Cardiac fibroblast (primary cell): ENCODE results near the gene ITGB8.
A peak's percentile ranks its signal among the peaks of the same experiment; 100 is the strongest.

ENCODE experiments used
- DNase-seq, 2 donors: peaks; one replicate each; pipeline versions ENCODE4 v3.0.0 to v3.0.0-alpha.2; 2010; ENCODE audit warnings: low read depth in 2 of 2
- H3K4me3 ChIP-seq, 2 donors: replicated peaks in 1 of 2; 1 replicate in 1 of 2; 2 replicates in 1 of 2; pipeline ENCODE4 v1.5.1; 2011; ENCODE audit warnings: low read depth in 2 of 2, low read length in 2 of 2, mild to moderate bottlenecking in 2 of 2, moderate library complexity in 1 of 2
- CTCF ChIP-seq: IDR thresholded peaks from one replicate; pipeline ENCODE4 v1.5.1; 2011; ENCODE audit warnings: low read depth, mild to moderate bottlenecking, low read length, inconsistent platforms

The ITGB8 gene

GRCh38 chr7:20330239-20330927 lies at the start of gene ITGB8:
TSS of gene ITGB8 (plus strand) at chr7:20330900. CDS start at chr7:20331807, 907 bp downstream.
- peak within 1 kb of the TSS; percentile 69 to 71 for H3K4me3 ChIP-seq
- no peak for TF ChIP-seq CTCF
- peak; percentile 88 to 93 for DNase-seq

DNA sequence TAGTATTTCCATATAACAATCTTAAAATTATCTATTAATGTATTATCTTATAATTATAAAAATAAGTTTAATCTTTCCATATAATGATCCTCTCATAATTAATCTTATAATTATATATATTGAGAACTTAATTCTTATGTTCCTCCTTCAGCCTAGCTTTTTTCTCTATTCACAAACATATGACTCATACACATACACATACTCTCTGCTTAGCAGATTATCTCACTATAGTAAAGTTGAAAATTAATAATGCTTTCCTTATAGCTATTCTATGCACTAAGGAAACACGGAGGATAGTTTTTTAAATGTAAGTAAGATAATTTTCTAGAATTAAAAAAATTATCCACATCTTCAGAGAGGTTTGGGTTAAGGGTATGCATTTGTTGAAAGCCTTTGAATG lies 47.7 kb upstream of the ITGB8 start:
- TF ChIP-seq CTCF, result no peak
- H3K4me3 ChIP-seq, result no peak overlapping the region
- no peak for DNase-seq

- no peak for TF ChIP-seq CTCF
- DNase-seq, result no peak
- H3K4me3 ChIP-seq, result no peak overlapping the region
Measured at GRCh38 chr7:20283385-20283784, 47.3 kb upstream of the ITGB8 start.

GRCh38 chr7:20284003-20284770 lies 46.5 kb upstream of the ITGB8 start:
- TF ChIP-seq CTCF, result no peak
- DNase-seq, result no peak
- no peak overlapping the region for H3K4me3 ChIP-seq

GRCh38 chr7:20284771-20285143 lies 45.9 kb upstream of the ITGB8 start:
- DNase-seq, result peak in 1 of 2 donors; percentile 27
- TF ChIP-seq CTCF, result no peak
- no peak overlapping the region for H3K4me3 ChIP-seq

DNA sequence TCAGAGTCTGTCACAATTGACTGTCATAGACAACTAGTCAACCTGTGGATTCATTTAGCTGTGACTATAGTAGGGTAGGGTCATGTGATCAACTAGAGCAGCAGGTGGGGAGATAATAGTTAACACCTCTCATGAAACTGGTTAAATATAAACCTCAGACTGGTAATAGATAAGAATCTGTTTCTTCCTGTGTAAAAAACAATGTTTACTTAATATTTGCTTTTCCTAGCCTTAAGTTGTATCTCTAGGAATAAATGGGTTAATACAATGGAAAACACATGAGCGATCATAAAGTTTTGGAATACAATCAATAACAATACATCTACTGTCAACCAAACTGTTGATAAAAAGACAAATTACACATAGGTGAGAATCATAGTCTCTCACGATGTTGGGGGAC lies 43.4 kb upstream of the ITGB8 start:
- no peak for TF ChIP-seq CTCF
- H3K4me3 ChIP-seq, result no peak overlapping the region
- no peak for DNase-seq

- peak in 1 of 2 donors; percentile 18 for DNase-seq
- H3K4me3 ChIP-seq, result no peak overlapping the region
- TF ChIP-seq CTCF, result no peak
Measured at GRCh38 chr7:20288036-20288435, 42.7 kb upstream of the ITGB8 start.
